Stimulated activated CD4-positive, alpha-beta T cell treated with anti-CD3 and anti-CD28 coated beads, Interleukin-1b, Interleukin-23, amount 100 ng/mL, for 24 hours (primary cell): Measurements from ENCODE around the gene DDX3X.
A peak's percentile ranks its signal among the peaks of the same experiment; 100 is the strongest.

Experiments
- DNase-seq, 4 experiments: peaks; one replicate each; pipeline ENCODE4 v3.0.0-alpha.2; 2020; ENCODE audit warnings: low read depth in 4 of 4, low spot score in 1 of 4

DDX3X gene

DNA sequence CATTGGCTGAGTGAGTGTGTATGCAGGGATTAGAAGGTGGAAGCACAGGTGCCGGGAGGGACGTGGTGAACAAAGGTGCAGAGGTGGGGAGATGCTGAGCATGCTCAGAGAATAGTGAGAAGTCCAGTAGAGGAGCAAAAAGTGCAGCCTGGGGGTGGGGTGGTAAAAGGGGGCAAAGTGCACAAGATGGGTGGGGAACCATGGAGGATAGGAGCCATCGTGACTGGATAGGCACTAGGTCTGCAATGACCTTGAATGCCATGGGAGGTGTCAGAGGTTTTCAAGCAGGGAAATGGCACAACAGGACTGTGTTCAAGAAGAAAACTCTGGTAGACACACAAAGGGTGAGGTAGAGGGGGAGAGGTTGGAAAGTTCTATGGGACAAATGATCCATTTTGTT is 6.6 kb upstream of the DDX3X start:
- no peak for DNase-seq

DNA sequence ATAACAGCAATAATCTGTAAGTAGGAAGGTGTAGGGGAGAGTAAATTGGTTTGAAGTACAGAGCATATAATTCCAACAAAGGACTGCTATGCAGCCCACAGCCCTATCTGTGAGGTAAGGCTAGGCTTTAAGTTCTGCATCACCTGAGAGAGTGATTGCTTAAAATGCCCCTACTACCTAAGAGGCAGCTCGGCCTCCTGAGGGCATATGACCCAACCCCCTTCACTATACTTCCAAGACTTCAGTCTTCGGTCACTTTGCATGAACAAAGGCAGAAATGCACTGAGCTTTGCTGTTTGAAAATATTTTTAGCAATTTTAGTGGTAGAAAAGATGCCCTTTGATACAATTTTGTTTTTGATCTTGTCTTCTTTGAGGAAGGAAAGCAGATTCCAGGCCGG is 4.9 kb upstream of the DDX3X start:
- DNase-seq = no peak

DNA sequence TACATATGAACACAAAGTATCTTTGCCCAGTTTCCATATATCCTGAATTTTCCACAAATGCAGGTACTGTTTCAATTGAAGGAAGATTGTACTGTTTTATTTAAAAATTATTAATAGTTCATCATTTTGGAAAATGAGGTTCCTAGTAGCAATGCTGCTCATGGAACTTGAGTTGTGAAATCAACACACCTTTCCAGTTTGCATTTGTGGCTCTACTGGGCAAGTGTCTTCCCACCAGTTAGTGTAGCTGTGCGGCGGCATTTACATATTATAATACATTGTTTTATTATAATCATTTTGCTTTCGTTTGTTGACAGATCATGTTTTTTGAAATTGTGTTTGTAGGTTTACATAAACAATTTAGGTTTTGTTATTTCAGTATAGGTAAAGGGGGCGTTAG is 2.0 kb upstream of the DDX3X start:
- DNase-seq = no peak

DNA sequence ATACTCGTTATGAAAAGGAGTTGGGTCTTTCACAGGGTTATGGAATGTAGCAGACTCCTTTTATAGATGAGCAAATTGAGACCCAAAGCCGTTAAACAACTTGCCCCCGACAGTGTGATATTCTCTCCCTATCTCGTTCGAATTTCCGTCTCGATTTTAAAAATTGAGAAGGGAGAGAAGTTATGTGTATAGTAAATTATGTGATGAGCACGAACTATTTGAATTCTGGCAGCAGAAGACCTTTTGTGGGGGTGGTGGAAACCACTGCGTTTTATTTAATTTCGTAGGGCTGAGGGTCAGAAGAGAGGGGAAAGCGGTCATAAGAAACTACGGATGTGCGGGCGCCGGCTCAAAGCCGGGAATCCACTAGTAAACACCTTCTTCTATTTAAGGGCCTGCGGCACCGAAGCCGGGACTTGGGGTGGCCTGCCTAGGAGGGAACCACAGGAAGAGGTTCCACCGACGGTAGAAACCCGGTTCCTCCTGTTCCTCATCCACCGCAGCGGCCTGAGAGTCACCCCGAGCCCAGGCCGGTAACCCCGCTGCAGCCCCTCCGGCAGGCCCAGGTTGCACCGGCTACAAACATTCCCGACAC is 1.5 kb upstream of the DDX3X start:
- DNase-seq = no peak

DNA sequence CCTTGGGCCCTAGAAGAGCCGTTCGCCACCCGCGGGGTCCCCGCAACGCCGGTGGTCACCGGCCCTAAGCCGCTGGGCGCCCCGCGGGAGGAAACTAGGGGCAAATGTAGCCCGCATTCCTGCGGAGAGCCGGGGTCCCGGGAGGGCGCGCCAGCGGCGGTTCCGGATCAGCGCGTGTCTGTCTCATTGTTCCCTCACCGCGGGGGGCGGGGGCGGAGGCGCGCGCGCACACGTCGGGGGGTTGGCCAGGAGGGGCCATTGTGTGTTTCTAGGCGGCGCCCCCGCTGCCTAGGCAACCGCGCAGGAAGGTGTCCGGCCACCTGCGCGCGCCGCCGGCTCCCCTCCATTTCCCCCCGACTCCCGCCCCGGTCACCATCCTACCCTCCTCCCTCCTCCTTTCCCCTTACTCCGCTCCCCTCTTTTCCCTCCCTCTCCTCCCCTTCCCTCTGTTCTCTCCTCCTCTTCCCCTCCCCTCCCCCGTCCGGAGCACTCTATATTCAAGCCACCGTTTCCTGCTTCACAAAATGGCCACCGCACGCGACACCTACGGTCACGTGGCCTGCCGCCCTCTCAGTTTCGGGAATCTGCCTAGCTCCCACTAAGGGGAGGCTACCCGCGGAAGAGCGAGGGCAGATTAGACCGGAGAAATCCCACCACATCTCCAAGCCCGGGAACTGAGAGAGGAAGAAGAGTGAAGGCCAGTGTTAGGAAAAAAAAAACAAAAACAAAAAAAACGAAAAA is 789 bp upstream of the DDX3X start:
- peak; percentile 40 to 83 (median 78) for DNase-seq

DNA sequence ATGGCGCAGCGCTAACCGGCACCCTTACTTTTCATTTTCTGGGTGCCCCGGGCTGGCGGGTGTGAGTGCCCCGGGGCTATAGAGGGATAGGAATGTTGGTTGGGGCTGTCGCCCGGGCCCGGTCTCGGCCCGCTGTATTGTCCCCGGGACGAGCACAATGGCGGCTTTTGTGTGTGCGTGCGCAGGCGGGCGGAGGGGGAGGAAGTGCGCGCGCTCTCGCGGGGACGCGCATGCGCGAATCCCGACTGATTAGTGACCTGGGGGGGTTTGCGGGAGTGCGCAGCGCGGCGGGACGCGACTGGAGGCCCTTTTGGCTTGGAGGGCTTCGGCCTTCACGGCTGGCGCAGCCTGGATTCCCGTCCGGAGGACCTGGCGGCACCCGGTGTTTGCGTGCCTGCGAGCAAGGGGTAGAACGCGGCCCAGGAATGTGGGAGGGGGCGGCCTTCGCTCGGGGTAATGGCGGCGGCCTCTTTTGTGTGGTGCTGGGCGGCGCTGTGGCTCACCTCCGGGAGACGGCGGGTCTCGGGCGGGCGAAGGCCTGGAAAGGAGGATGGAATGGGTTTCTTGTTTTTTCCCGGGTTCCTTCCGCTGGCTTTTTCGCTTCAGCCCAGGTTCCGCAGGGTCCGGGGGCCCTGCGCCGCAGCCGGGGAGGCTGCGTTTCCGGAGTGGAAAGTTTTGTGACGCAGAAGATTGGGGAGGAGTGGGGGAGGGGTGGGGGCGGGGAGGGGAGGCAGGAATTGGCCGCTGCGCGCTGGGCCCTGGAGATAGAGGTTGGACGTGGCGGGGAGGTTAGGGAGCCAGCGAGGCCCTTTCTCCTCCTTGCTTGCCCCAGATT is 618 bp downstream of the DDX3X start:
- DNase-seq = peak; percentile 41 to 65 (median 55)

DNA sequence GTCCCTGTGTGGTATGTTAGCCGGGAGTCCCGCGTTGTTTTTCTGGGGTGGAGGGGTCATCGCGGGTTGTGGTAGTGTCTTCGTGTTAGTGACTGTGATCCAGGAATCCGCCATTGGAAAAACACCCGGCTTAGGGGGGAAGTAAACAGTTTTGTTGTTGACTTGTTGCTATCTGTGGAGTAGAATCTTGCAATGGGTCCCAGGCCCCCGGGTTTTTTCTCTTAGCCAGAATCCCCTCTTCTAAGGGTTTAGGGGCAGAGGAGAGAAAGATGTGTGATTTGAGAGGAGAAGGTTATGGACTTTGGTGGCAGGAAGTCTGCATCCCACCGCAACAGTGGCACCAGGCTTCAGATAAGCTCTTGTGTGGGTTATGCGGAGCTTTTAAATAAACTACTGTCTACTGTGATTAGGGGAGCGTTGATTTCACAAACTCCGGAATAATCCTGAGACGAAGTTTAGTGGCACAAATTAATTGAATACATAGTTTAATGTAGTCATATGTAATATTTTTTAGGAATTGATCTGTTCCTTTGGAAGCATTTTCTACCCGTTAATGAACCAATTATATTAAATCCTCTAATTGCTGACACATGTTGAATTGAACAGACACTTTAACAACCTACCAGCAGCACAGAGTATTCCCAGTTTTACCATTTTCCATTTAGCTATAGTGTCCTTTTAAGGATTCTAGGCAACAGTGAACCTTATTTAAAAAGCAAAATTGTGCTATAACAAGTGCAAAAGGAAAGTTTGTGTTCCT is 1.4 kb downstream of the DDX3X start:
- no peak for DNase-seq

DNA sequence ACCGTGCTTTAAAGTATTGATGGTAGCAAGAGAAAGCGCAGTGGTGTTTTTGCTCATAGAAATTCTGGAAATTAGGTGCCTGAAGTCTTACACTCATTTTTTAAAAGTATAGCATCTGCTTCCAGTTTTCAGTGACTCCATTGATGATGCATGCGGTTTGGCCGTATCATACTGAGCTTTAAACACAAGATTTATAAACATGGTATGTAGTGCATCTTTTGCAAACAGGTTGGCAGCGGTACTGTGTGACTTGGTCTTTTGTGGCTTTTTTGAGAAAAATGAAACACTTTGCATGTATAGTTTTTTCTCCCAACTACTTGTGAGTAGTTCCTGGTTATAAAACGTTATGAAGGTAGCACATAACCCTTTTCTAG is 2.0 kb downstream of the DDX3X start:
- DNase-seq = no peak

DNA sequence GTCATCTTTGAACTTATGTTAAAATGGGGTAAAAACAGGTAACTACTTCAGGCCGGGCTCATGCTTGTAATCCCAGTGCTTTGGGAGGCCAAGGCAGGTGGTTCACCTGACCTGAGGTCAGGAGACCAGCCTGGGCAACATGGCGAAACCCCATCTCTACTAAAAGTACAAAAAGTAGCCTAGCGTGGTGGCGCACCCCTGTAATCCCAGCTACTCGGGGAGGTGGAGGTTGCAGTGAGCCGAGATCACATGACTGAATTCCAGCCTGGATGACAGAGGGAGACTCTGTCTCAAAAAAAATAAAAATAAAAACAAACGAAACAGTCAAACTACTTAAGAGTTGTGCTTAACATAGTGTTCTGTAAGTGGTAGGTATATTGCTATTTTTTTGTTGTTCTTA is 2.5 kb downstream of the DDX3X start:
- no peak for DNase-seq

DNA sequence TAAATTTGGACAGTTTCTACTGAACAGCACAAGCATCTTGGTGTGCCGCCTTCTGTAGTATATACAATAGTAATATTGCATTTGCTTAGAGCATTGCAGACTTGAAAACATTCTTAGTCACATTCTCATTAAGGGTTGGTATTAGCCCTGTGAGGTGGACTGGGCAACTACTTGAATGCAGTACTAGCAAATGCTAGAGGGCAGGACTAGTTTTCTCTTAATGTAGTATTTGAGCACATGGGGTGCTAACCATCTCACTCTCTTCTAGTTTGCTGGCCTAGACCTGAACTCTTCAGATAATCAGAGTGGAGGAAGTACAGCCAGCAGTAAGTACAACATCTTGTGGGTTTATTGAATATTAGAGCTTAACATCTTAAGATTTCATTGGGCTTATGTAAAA is 3.2 kb downstream of the DDX3X start:
- DNase-seq = no peak

DNA sequence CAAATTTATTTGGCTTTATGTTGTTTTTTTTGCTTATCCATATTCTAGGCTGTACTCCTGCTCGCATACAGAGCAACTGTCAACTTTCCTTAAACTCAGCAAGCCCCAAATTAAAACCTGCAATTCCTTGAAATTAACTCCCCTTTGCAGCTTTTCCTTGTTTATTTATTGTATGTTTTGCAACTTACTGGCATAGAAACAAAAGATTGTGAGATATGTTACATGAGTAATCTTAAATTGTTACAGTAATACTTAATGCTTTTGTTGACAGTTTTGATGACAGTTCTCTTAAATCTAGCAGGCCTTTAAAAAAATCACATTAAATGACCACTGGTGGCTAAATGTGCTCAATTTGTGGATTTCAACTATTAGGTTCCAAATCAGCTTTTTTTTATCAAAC is 4.5 kb downstream of the DDX3X start:
- DNase-seq = no peak

DNA sequence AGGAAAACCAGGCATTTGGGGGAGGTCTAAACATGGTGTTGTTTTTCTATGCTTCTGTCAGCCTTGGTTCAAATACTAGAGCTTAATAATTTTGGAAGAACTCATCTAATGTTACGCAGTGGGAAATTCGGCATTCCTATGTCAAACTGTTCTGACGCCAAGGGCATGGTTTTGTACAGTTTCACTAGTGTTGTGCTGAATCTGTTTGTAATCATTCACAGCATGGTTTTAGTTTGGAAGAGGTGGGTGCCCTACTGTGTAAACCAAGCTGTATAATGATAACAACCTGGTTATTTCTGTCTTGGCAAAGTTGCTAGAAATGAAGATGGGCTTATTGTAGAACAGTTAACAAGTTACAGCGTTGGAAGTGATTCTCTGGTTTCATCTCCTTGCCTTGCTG is 5.2 kb downstream of the DDX3X start:
- DNase-seq = no peak

DNA sequence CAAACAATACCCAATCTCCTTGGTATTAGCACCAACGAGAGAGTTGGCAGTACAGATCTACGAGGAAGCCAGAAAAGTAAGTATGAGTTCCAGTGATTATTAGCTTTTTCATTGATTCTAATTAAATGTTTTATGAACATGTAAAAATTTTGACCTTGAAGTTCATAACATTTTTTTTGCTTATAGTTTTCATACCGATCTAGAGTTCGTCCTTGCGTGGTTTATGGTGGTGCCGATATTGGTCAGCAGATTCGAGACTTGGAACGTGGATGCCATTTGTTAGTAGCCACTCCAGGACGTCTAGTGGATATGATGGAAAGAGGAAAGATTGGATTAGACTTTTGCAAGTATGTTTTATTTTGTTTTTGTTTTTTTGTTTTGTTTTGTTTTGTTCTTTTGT is 10.1 kb downstream of the DDX3X start:
- DNase-seq = no peak

DNA sequence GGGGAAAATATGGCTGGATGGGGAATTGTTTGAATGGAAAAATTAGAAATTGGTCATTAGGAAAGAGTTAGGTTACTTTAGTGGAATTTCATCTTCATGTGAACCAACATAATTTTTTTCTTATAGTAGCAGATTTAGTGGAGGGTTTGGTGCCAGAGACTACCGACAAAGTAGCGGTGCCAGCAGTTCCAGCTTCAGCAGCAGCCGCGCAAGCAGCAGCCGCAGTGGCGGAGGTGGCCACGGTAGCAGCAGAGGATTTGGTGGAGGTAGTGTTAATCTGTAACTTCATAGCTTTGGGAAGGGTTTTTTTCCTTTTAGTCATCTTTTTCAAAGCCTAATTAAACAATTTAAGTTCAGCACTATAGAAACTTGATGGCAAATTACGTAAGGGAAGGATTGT is 13.2 kb downstream of the DDX3X start:
- no peak for DNase-seq

DNA sequence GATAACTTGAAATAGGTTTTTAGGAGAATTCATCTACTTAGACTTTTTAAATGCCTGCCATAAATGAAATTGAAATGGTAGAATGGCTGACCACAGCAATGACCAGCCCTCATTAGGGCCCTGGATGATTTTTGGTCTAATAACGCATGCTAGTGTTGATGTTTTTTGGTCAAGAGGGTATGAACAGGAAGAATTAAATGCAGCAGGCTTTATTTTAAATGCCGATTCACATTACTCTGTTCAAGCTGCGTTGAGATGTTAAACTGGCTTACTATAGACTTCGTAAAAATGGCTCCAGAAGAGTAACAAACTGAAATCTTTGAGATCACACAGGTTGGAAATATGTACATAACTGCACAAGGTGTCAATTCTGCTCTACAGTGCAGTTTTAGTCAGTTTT is 14.6 kb downstream of the DDX3X start:
- DNase-seq = no peak

DNA sequence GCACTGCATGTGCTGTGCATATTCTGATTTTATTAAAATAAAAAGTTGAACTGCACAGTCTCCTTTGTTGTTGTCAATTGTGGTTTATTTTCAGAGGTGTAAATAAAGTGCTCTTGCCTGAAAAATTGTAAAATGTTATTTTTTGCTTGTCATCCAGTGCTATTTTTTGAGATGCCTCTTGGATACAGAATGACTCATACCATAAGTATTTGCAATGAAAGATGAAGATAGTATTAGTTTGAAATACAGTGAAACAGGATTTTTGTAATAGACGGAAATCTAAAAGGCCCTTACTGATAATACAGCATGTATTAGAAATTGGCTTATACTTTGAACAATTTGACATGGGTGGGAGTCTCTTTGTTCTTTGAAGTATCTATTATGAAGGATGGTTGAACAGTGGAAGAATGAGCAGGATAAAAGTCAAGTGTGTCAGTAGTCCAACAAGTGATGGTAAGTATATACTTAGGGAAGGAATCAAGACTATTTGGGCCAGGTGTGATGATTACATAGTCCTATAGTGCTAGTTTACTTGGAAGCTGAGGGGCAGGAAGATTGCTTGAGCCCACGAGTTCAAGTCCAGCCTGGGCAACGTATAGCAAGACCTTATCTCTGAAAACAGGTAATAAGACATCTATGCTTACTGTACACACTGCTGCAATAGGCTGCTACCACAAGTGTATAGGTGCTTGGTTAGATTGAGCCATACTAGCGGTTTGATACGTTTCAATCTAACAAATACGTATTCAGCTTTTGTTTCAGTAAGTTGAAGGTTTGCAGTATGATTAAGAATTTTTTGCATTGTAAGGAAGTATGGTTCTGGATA is 16.4 kb downstream of the DDX3X start:
- DNase-seq = no peak

DNA sequence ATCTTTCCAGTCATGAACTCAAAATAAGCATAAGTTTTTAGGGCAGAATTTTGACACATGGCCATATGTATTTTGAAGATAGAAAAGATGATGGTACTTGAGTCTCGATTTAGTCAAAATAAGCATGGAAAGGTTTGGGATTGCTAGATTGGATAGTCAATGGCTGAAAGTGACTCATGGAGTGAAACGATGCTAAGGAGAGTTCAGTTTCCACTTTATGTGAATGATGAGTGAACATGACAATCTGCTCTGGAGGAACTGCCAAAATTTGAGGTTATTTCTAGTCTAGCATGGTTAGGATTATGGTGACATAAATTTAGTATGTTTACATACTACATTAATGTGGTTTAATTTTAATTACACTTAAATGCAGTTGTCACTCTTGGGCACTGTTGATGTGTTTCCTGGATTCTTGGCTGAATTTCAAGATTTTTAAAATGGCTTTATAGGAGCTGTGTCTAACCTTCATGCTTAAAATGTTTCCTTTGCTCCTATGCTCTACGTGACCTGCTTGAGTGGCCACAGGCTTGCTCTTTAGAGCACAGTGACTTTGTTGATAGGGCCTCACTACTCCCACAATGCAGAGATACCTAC is 17.1 kb downstream of the DDX3X start:
- DNase-seq = no peak

DNA sequence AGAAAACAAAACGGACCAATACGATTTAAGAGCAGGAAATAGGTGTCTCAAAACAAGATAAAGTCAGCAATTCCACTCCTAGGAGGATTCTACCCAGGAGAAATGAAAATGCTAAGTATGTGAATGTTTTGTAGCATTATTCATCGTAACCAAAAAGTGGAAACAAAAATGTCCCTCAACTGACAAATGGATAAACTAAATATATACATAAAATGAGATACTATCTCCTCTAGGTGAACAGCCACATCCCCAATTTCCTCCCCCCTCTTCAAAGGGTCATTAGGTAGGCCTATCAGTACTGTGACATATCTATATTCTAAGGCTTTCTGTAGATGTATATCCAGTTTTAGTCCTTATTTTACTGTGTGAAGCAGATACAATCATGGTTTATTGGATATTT is 18.0 kb downstream of the DDX3X start:
- DNase-seq = no peak

DNA sequence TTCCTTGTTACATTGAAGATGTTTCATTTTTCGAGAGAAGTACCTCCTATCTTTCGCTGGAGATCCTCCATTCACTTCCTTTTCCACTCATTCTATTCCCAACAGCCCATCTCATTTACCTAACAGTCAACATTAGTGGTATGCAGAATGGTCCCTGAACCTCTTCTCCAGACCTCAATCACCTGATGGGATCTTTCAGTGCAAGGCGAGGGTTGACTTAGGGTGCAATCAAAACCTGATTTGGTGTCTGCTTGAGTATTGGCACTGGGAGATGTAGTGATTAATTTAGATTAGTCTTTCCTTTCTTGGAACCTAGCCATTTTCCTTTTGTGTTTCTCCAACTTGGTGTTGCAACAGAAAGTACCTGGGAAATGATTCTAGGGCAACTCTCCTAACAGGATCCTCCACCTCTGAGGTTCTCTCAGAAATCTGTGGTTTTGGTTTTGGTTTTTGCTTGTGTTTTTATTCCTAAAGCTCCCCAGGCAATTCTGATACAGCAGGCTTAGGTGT is 18.4 kb downstream of the DDX3X start:
- no peak for DNase-seq

DNA sequence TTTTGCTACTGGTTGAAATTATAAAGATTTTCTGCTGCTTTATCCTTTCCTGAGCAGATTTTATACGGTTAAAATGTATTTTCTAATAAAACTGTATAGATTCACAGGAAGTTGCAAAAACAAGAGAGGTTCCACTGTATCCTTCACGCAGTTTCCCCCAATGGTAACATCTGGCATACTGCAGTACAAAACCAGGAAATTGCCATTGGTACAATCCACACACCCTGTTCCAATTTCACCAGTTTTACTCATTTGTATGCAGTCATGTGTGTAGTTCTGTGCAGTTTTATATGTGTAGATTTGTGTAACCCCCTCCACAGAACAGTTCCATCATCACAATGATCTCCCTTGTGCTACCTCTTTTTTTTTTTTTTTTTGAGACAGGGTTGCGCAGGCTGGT is 20.0 kb downstream of the DDX3X start:
- DNase-seq = no peak
